ENCODE measurements around the gene WSCD2. TPM values are rescaled to one million over a fixed set of nuclear protein-coding genes. Genes with fewer than 3 reads are reported as not detected.
"Not testable (repeated sequence)": the region's sequence is repeated elsewhere in the genome, so short reads cannot be mapped to it uniquely, and the experiment has no call there.

WSCD2 gene
- total RNA-seq, 1 donor from 2014 or later: not detected

DNA sequence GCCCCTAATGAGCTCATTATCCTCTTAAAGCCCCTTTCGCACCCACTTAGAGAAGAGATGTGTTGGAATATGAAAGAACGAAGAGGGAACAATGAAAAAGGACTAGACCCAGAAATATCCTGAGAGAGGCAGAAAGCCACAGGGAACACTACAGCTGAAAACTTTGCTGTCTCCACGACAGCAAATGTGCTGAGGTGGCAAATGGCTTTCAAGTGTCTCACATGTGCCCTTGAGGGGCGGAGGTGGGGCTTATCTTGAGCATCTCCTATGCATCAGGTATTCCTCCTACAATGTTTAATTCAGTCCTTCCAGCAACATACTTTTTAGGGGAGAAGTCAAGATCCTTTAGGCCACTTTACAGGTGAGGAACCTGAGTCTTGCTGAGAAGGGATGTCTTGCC lies 62.9 kb downstream of the WSCD2 start:
- intact Hi-C loops (cut with micrococcal nuclease): loop anchor here (10.0 kb wide), 1 partner anchor 197 kb away; no protein-coding TSS in a partner anchor

- intact Hi-C loops (cut with micrococcal nuclease): loop anchor here (10.0 kb wide), 1 partner anchor 199 kb away; no protein-coding TSS in a partner anchor
These were observed 64.4 kb downstream of the WSCD2 start for GRCh38 chr12:108193493-108193892.

DNA sequence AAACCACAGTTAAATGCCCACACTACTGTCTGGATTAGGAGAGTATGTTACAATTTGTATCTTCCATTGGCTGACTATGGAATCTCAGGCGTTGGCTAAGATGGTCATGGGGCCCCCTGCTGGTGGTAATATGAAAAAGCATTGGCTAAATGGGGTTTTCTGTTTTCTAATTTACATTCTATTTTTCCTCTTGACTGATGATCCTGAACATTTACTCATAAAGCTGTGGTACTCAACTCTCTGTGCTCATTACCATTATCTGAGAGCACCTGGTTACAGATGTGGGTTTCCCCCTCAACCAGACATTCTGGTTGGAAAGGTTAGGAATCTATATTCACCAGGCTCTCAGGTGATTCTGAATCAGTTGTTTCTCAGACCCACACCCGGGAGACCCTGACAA lies 64.8 kb downstream of the WSCD2 start:
- intact Hi-C loops (cut with micrococcal nuclease): loop anchor here (10.0 kb wide), 1 partner anchor 199 kb away; no protein-coding TSS in a partner anchor

GRCh38 chr12:108194585-108194984 lies 65.5 kb downstream of the WSCD2 start:
- intact Hi-C loops (cut with micrococcal nuclease): loop anchor here (10.0 kb wide), 1 partner anchor 200 kb away; no protein-coding TSS in a partner anchor

GRCh38 chr12:108196319-108196718 lies 67.2 kb downstream of the WSCD2 start:
- intact Hi-C loops (cut with micrococcal nuclease): loop anchor here (10.0 kb wide), 1 partner anchor 202 kb away; no protein-coding TSS in a partner anchor

GRCh38 chr12:108196921-108197320 lies 67.8 kb downstream of the WSCD2 start:
- intact Hi-C loops (cut with micrococcal nuclease): loop anchor here (10.0 kb wide), 1 partner anchor 202 kb away; no protein-coding TSS in a partner anchor

DNA sequence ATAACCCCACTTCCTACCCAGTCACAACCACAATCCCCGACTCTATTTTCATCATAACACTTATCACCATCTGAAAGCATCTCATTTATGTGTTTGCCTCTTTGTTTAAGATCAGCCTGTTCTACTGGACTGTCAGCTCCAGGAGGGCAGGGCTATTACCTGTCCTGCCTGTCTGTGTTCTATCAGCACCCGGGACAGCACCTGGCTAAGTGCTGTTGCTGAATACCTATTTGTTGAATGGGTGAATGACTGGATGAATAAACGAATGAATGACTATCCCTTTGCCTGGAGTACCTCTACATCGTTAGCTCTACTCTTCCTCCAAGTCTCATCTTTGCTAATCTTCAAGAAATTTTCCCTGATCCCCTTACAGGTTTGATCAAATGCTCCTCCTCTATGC lies 69.0 kb downstream of the WSCD2 start:
- intact Hi-C loops (cut with micrococcal nuclease): loop anchor here (10.0 kb wide), 1 partner anchor 203 kb away; no protein-coding TSS in a partner anchor

GRCh38 chr12:108199106-108199505 lies 70.0 kb downstream of the WSCD2 start:
- intact Hi-C loops (cut with micrococcal nuclease): loop anchor here (10.0 kb wide), 1 partner anchor 204 kb away; no protein-coding TSS in a partner anchor

DNA sequence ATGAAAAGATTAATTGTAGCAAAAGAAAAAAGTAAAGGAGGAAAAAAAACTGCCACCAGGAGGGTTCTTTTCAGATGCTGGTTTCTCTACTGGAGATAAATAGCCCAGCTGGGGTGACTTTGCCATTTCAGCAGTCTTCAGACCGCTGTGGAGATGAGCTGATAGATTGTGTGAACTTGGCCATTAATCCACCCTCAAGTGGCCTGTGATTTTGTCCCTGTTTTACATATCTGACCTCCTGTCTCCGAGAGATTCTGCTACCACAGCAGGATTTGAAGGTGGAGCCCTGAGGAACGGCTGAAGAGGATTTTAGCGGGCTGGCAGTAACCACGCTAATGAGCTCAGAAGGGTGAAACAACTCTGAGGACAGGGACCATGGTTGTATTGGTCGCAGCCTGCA lies 72.7 kb downstream of the WSCD2 start:
- intact Hi-C loops (cut with micrococcal nuclease): no loop called here

DNA sequence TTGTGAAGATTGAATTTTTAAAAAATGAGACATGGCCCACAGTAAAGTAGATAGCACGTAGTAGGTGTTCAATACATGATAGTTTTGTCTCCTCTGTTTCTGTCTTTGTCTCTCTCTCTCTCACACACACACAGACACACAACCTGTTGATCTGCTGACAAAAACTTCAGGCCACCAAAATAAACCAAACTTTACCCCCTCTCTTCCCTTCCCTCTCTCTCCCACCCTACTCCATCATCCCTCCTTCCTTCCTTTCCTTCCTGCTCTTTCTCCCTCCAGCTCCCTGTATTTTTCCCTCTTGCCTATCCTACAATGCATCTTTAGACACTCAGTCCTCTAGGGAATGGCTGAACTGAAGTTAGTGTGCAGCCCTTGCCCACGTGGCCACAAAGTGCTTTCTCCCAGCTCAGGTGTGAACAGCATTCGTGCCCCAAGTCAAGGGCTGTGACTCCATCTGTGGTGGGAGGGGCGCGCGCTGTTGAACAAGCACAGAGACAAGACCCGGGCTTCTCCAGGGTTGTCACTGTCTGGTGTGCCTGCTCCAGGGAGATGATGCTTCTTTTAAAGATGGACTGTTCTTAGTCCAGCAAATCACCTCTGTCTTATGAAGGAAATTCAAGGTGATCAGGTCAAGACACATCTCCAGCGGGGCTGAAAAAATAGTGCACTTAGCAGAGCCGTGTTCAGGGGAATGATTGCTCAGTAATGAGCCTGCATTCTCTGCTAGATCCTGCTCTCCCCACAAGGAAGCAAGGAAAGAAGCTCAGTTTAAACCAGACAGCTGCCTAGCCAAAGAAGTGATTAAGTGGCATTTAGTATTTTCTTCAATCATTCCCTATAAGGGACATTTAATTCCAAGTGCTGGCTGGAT lies 75.3 kb downstream of the WSCD2 start:
- intact Hi-C loops (cut with micrococcal nuclease): no loop called here

- intact Hi-C loops (cut with micrococcal nuclease): no loop called here
These were observed 76.8 kb downstream of the WSCD2 start for GRCh38 chr12:108205864-108206263.

DNA sequence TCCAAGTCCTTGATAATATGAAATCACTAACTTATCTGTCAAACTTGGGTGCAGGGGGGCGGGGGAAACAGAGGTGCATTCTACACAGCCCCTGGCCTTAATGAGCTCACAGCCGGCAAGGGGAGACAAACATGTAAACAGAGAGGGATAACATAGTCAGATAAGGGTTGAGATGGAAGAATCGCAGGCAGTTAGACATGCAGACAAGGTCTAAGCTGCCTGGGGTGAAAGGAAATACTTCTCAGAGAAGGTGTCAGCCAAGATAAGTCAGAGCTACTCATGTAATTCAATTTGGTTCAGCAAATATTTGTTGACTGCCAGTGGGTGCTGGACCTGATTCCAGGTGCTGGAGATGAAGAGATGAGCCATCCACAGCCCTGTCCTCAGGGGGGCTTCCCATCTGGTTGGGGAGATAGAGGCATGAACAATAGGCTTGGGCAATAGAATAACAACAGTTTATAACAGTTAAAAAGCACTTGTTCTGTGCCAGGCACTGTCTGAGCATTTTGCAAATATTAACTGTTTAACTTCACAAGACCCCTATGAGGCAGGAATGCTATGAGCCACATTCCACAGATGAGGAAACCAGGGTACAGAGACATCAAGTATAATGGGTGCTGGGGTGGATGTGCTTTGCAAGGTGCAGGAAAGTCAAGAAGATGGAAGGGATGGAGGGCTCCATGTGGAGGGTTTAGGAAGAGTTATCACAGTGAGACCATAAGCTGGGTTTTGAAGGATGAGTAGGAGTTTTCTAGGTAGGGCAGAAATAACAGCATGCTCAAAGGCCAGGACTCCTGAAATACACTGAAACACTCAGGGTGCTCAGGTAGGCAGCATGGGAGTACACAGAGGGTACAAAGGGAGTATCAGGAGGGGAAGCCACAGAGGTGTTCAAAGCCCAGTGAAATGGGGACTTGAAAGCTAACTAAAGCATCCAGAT lies 79.0 kb downstream of the WSCD2 start:
- intact Hi-C loops (cut with micrococcal nuclease): no loop called here

- intact Hi-C loops (cut with micrococcal nuclease): no loop called here
These were observed 80.9 kb downstream of the WSCD2 start for GRCh38 chr12:108210001-108210400.

- intact Hi-C loops (cut with micrococcal nuclease): no loop called here
These were observed 82.1 kb downstream of the WSCD2 start for GRCh38 chr12:108211157-108211556.

DNA sequence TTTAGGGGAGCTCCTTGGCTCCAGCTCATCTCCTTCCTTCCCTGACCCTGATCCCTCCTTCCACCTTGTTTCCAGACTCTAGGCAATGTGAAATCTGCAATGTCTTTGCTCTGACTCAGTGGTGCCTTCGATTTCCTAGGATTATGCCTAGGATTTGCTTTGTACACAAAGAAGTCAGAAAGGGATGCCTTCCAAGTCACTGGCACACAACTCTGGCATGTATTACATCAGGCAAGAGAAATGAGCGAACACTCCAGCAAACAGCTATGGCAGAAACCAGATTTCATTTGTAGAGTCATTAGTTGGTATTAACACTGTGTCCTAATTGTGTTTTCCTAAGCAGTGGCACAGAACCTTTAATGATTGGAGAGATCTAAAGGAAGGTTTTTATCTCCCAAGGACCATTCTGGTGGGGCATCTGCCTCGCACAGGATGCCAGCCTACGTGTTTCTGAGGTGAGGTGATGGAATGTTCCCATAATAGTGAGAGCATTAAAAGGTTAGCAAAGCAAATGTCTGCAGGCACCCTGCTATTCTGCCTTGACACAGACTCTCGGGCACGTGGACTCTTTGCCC lies 84.9 kb downstream of the WSCD2 start:
- intact Hi-C loops (cut with micrococcal nuclease): no loop called here

- intact Hi-C loops (cut with micrococcal nuclease): no loop called here
These were observed 85.4 kb downstream of the WSCD2 start for GRCh38 chr12:108214486-108214885.

GRCh38 chr12:108215458-108215857 lies 86.4 kb downstream of the WSCD2 start:
- intact Hi-C loops (cut with micrococcal nuclease): no loop called here

DNA sequence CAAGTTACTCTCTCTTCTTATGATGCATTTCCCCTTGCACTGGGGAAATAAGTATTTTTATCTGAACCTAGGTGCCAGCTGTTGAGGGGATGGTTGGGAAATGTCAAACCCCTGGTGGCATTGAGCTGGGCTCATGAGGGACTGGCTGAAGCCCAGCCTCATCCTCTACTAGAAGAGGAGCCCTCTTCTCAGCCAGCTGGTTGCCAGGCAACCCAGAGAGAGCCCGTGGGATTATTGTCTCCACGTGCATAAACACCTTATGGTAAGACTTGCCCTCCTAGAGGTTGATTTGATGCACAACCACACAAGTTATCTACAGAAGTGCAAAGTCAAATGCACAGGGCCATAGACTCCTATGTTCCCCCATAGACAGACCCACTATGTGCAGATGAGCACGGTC lies 89.8 kb downstream of the WSCD2 start:
- intact Hi-C loops (cut with micrococcal nuclease): no loop called here

GRCh38 chr12:108225101-108225500 lies 96.0 kb downstream of the WSCD2 start:
- intact Hi-C loops (cut with micrococcal nuclease): not testable (repeated sequence)

- intact Hi-C loops (cut with micrococcal nuclease): no loop called here
These were observed 97.8 kb downstream of the WSCD2 start for GRCh38 chr12:108226866-108227265.

DNA sequence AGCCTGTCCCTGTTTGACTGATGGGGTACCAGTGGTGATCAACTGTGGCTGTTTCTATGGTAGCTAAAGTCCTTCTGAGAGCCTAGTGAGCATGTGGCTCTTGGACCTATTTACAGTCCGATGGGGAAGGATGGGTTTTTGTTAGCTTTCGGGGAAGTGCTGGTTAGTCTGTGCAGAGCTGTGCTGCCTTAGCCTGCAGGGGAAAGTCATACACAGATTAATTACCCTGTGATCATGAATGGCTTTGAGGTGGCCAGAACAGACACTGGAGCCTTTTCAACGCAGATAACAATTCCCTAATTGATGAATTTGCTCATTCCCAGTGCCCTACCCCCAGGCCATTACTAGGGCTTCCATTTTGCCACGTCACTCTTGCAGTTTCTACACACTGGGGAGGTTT lies 99.7 kb downstream of the WSCD2 start:
- intact Hi-C loops (cut with micrococcal nuclease): no loop called here

Data from T-helper 2 cell treated with Interferon-gamma antibody and Interleukin-4, amounts not matched to agents 100 ng/mL and 5 ng/mL, for 36 hours (primary cell).